BLaER1 treated with 17β-estradiol and CSF1 and Interleukin-3, amounts not matched to agents 10 nM and 100 nM (cell line): ENCODE results near the gene LY86.
A peak's percentile ranks its signal among the peaks of the same experiment; 100 is the strongest.

ENCODE experiments used
- H3K27ac ChIP-seq, 11 experiments: shearing (Covaris generic); formaldehyde crosslinking; 2 replicates each; pipeline ENCODE4 v1.8.1; 2022
- H3K27me3 ChIP-seq, 11 experiments: shearing (Covaris generic); formaldehyde crosslinking; 2 replicates each; pipeline ENCODE4 v1.8.1; 2022
- H3K36me3 ChIP-seq, 11 experiments: shearing (Covaris generic); formaldehyde crosslinking; 2 replicates each; pipeline ENCODE4 v1.8.1; 2022
- H3K4me1 ChIP-seq, 10 experiments: shearing (Covaris generic); formaldehyde crosslinking; 2 replicates each; pipeline ENCODE4 v1.8.1; 2022
- H3K4me2 ChIP-seq, 11 experiments: shearing (Covaris generic); formaldehyde crosslinking; 2 replicates each; pipeline ENCODE4 v1.8.1; 2022
- H3K4me3 ChIP-seq, 10 experiments: shearing (Covaris generic); formaldehyde crosslinking; 2 replicates each; pipeline ENCODE4 v1.8.1; 2022
- H3K9ac ChIP-seq, 11 experiments: shearing (Covaris generic); formaldehyde crosslinking; 2 replicates each; pipeline ENCODE4 v1.8.1; 2022
- H3K9me3 ChIP-seq, 11 experiments: shearing (Covaris generic); formaldehyde crosslinking; replicated peaks in 1 of 11; 2 replicates each; pipeline ENCODE4 v1.8.1; 2022
- H4K20me1 ChIP-seq, 11 experiments: shearing (Covaris generic); formaldehyde crosslinking; 2 replicates each; pipeline ENCODE4 v1.8.1; 2022
- Cebpa-rat ChIP-seq, 11 experiments: shearing (Covaris generic); IDR thresholded peaks; 2 replicates each; pipeline ENCODE4 v1.8.1; 2022

Gene LY86

DNA sequence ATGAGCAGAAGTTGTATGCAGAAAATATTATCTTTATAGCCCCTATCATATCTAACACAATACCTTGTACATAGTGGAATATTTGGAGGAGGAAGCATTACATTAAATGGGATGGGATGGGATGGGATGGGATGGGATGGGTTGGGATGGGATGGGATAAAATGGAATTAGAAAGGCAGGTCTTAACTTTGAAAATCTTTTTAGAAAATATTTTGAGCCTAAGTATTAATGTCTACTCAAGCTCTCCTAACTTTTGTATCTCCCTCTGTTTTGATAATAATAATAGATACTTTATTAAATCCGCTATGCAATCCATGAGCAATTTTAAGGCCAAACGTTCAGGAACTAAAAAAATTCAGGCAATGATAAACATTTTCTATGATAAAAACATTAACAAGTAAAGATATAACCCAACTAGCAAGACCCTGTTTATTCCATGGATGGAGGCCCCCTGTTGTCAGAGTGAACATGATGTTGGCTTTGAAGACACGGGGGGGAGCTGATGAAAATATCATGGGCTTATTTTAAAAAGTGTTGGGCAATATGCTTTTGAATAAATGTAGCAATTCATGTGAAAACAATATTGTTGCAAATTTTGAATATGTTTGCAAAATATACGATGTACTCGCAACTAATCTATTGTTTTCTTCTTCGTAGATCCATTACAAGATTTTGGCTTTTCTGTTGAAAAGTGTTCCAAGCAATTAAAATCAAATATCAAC lies 35.9 kb downstream of the LY86 start:
- no peak overlapping the region for H3K4me2 ChIP-seq
- H3K27ac ChIP-seq: no peak overlapping the region
- no peaks in the 10 kb centered on the region for H3K27me3 ChIP-seq
- peaks cover 0 to 17% (median 0%) of the 10 kb centered on the region in 11 experiments; a peak in 3 of 22 replicates for H4K20me1 ChIP-seq
- no peak for TF ChIP-seq Cebpa-rat (IDR thresholded peaks at IDR 0.05)
- H3K4me1 ChIP-seq: peaks cover 0 to 8% (median 6%) of the 10 kb centered on the region in 10 experiments; a peak in 16 of 20 replicates
- peaks cover 0 to 94% (median 0%) of the 10 kb centered on the region in 11 experiments; a peak in 10 of 22 replicates for H3K36me3 ChIP-seq
- H3K4me3 ChIP-seq: no peak overlapping the region
- 0 out of 22 replicates have a peak, but pooled peaks cover 0 to 5% (median 0%) of the 10 kb centered on the region in 11 experiments for H3K9me3 ChIP-seq
- H3K9ac ChIP-seq: no peak overlapping the region

DNA sequence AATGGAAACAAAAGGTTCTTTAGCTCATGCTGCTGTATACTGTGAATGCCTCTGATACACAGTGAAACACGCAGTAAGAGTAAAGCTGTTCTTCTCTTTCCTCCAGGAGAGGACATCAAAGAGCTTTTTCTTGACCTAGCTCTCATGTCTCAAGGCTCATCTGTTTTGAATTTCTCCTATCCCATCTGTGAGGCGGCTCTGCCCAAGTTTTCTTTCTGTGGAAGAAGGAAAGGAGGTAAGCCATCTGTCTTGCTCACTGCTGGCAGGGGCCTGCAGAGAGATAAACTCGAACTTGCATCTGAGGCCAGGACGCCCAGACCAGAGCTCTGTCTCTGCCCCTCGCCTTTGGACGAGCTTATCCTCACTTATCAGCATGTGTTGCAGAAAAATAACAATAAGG lies 37.7 kb downstream of the LY86 start:
- no peak for TF ChIP-seq Cebpa-rat (IDR thresholded peaks at IDR 0.05)
- Histone ChIP-seq H3K9me3 (no peaks in the 10 kb centered on the region), H3K36me3 (peaks cover 0 to 95% (median 0%) of the 10 kb centered on the region in 11 experiments; a peak in 10 of 22 replicates), H3K4me1 (peaks cover 0 to 3% (median 0%) of the 10 kb centered on the region in 10 experiments; a peak in 1 of 20 replicates), H3K4me2 (no peak overlapping the region), H3K4me3 (no peak overlapping the region), H3K9ac (no peak overlapping the region), H4K20me1 (peaks cover 0 to 15% (median 0%) of the 10 kb centered on the region in 11 experiments; a peak in 2 of 22 replicates), H3K27me3 (no peaks in the 10 kb centered on the region), H3K27ac (no peak overlapping the region)

DNA sequence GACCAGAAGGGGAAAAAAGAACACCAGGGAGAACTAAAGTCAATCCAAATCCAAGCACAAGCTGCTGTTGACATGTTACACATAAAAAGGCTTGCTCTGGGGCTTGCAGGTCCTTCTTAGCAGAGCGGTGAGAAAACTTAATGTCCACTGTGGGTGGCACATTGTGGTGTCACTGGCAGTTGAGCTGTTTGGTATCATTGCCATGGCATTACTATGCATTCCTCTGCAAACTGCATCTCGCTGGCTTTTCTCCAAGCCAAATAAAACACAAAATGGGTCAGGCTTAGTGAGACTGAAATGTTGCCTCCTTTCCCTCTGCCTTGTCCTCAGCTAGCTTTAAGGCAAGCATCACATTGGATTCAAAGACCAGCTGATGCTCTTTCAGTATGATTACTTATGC lies 40.9 kb downstream of the LY86 start:
- Histone ChIP-seq H3K27ac (no peak overlapping the region), H3K27me3 (no peaks in the 10 kb centered on the region), H3K36me3 (peaks cover 0 to 98% (median 0%) of the 10 kb centered on the region in 11 experiments; a peak in 10 of 22 replicates), H4K20me1 (0 out of 22 replicates have a peak, but pooled peaks cover 0 to 5% (median 0%) of the 10 kb centered on the region in 11 experiments), H3K9ac (no peak overlapping the region), H3K9me3 (no peaks in the 10 kb centered on the region), H3K4me3 (no peak overlapping the region), H3K4me1 (peaks cover 0 to 3% (median 0%) of the 10 kb centered on the region in 10 experiments; a peak in 5 of 20 replicates), H3K4me2 (no peak overlapping the region)
- no peak for TF ChIP-seq Cebpa-rat (IDR thresholded peaks at IDR 0.05)

DNA sequence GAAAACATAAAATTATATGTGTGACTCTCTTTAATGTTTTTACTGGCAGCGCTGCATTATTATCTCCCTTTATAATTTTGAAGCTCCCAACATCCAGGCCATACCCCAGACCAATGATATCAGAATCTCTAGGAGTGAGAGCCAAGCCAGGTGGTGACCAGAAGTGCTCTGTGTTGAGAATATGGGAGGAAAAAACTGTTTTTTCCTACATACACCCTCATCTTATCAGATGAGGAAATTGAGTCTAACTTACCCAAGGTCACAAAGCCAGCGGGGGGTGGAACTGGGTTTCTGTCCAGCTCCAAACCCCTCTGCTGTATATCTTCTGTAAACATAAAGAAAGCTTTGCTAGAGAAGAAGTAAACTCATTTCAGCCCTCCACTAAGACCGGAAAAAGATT lies 42.5 kb downstream of the LY86 start:
- Histone ChIP-seq H3K9ac (no peak overlapping the region), H3K4me1 (peaks cover 0 to 18% (median 11%) of the 10 kb centered on the region in 10 experiments; a peak in 17 of 20 replicates), H3K27ac (no peak overlapping the region), H3K27me3 (no peaks in the 10 kb centered on the region), H3K36me3 (peaks cover 0 to 94% (median 0%) of the 10 kb centered on the region in 11 experiments; a peak in 10 of 22 replicates), H4K20me1 (0 out of 22 replicates have a peak, but pooled peaks cover 0 to 5% (median 0%) of the 10 kb centered on the region in 11 experiments), H3K4me3 (no peak overlapping the region), H3K9me3 (no peaks in the 10 kb centered on the region), H3K4me2 (no peak overlapping the region)
- no peak for TF ChIP-seq Cebpa-rat (IDR thresholded peaks at IDR 0.05)

DNA sequence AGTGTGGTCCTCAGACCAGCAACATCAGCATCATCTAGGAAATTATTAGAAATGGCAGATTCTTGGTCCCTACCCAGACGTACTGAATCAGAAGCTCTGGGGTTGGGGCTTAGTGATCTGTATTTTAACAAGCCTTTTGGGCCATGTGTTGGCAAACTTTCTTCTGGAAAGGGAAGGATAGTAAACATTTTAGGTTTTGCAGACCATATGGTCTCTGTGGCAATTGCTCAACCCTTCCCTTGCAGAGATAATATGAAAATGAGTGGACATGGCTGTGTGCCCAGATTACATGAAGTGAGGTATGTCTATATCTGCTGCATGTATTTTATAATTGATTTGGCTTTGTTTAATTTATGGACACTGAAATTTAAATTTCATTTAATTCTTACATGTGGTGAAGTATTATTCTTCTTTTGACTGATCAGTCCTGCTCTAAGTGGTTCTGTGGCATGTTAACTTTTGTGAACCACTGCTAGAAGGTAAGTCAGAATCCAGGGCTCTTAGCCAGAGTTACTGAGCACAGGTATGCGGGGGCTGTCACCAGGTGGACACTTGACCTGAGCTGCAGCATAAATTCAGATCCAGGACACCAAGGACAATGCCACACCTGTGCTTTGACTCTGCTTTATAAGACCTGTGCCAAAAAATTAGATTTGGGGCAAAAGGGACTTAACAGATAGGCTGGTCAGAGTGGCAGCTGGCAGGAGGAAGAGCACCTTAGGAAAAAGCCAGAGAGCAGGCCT lies 43.2 kb downstream of the LY86 start:
- Histone ChIP-seq H3K27ac (no peak overlapping the region), H3K4me3 (no peak overlapping the region), H3K4me2 (no peak overlapping the region), H3K9ac (no peak overlapping the region), H3K36me3 (peaks cover 0 to 88% (median 0%) of the 10 kb centered on the region in 11 experiments; a peak in 9 of 22 replicates), H3K4me1 (peaks cover 6 to 24% (median 18%) of the 10 kb centered on the region in 10 experiments), H4K20me1 (0 out of 22 replicates have a peak, but pooled peaks cover 0 to 5% (median 0%) of the 10 kb centered on the region in 11 experiments), H3K9me3 (no peaks in the 10 kb centered on the region), H3K27me3 (no peaks in the 10 kb centered on the region)
- no peak for TF ChIP-seq Cebpa-rat (IDR thresholded peaks at IDR 0.05)

DNA sequence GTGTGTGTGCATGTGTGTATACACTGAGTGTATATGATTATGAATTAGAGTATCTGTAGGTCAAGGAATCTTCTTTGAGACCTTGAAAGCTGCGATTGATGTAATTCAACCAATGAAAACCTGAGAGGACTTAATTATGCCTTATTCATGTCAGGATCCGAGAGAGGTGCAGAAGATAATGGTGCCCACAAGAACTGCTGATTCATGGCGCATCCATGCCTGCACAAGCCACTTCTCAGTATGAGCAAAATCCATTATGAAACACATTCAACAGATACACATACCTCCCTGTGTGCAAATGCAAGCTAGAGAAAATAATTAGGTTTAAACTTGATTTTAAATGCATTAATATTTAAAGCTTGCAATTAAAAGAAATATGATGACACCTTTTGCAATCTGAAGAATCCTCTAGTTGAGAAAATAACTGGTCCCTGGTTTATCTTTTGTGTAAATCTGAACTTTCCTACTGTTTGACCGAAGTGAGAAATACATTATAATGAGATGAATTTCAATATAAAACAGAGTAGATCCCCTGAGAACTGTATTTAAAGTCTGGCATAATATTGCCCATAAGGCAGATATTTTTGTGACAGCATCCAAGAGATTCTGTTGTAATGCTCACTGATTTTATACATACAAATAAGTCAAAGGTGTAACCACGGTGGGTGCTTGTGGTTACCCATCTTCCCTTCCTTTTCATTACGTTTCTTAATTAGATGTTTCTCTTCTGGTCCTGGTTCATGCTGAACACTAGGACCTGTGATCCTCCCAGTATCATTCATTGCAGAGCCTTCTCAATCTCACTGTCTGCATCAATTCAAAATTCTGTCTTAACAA lies 45.6 kb downstream of the LY86 start:
- TF ChIP-seq Cebpa-rat (IDR thresholded peaks at IDR 0.05): no peak
- Histone ChIP-seq H3K4me3 (no peak overlapping the region), H3K4me2 (peak overlapping the region in 1 of 11 experiments; percentile 55; a peak in 1 of 22 replicates)

DNA sequence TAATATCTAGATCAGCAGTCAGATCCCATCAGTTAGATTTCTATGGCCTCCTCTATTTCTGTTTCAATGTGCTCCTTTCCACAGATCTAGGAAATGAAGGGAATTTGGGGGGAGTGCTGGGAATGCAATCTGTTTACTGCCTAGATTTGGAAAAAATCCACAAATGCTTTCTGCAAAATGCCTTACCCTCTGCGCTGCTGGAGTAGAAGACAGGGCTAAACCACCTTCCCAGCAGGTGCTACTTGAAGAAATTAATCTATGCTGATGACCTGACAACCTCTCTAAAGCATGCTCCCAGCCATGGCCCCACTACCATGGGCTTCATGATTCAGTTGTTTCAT lies 46.2 kb downstream of the LY86 start:
- Histone ChIP-seq H3K9me3 (no peaks in the 10 kb centered on the region), H3K9ac (no peak overlapping the region), H3K4me1 (peaks cover 14 to 38% (median 28%) of the 10 kb centered on the region in 10 experiments), H3K27ac (no peak overlapping the region), H4K20me1 (no peaks in the 10 kb centered on the region), H3K4me2 (peak overlapping the region in 3 of 11 experiments; percentile 55 to 82 (median 77); a peak in 4 of 22 replicates), H3K36me3 (peaks cover 0 to 78% (median 0%) of the 10 kb centered on the region in 11 experiments; a peak in 8 of 22 replicates), H3K27me3 (no peaks in the 10 kb centered on the region), H3K4me3 (no peak overlapping the region)
- no peak for TF ChIP-seq Cebpa-rat (IDR thresholded peaks at IDR 0.05)

More for the DNA sequence above, 45.6 kb downstream of the LY86 start:
- H3K9me3 ChIP-seq: no peaks in the 10 kb centered on the region
- H3K9ac ChIP-seq: no peak overlapping the region
- H3K27me3 ChIP-seq: no peaks in the 10 kb centered on the region
- H3K4me1 ChIP-seq: peaks cover 14 to 38% (median 28%) of the 10 kb centered on the region in 10 experiments
- no peak overlapping the region for H3K27ac ChIP-seq
- 0 out of 22 replicates have a peak, but pooled peaks cover 0 to 5% (median 0%) of the 10 kb centered on the region in 11 experiments for H4K20me1 ChIP-seq
- peaks cover 0 to 78% (median 0%) of the 10 kb centered on the region in 11 experiments; a peak in 9 of 22 replicates for H3K36me3 ChIP-seq

DNA sequence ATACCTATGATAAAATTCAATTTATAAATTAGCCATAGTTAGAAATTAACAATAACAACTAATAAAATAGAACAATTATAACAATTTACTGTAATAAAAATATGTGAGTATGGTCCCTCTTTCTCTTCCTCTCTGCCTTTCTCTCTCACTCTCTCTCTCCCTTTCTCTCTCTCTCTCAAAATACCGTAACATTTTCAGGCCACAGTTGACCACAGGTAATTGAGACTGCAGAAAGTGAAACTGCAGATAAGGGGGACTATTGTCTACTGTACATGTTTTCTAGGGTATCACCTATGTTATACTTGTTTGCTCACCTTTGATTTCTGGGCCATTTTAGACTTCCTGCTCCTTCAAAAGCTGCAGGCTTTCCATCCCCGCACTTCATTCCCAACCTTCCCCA lies 46.8 kb downstream of the LY86 start:
- Histone ChIP-seq H3K27ac (peak overlapping the region in 1 of 11 experiments; percentile 65; a peak in 1 of 22 replicates), H3K27me3 (no peaks in the 10 kb centered on the region), H4K20me1 (no peaks in the 10 kb centered on the region), H3K4me1 (peaks cover 14 to 38% (median 28%) of the 10 kb centered on the region in 10 experiments), H3K9me3 (no peaks in the 10 kb centered on the region), H3K36me3 (peaks cover 0 to 78% (median 0%) of the 10 kb centered on the region in 11 experiments; a peak in 8 of 22 replicates), H3K9ac (no peak overlapping the region), H3K4me3 (no peak overlapping the region), H3K4me2 (peak overlapping the region in 7 of 11 experiments; percentile 43 to 83 (median 73); a peak in 13 of 22 replicates)
- TF ChIP-seq Cebpa-rat (IDR thresholded peaks at IDR 0.05): no peak
